NCI-H748 (cell line): ENCODE data around the gene UNG.
"Not testable (repeated sequence)": the region's sequence is repeated elsewhere in the genome, so short reads cannot be mapped to it uniquely, and the experiment has no call there.

Experiments
- DNase-seq: peaks from one replicate; lab custom pipeline; 2025; ENCODE audit not compliant: unreplicated experiment; lab: John Stamatoyannopoulos, UW

Gene UNG

DNA sequence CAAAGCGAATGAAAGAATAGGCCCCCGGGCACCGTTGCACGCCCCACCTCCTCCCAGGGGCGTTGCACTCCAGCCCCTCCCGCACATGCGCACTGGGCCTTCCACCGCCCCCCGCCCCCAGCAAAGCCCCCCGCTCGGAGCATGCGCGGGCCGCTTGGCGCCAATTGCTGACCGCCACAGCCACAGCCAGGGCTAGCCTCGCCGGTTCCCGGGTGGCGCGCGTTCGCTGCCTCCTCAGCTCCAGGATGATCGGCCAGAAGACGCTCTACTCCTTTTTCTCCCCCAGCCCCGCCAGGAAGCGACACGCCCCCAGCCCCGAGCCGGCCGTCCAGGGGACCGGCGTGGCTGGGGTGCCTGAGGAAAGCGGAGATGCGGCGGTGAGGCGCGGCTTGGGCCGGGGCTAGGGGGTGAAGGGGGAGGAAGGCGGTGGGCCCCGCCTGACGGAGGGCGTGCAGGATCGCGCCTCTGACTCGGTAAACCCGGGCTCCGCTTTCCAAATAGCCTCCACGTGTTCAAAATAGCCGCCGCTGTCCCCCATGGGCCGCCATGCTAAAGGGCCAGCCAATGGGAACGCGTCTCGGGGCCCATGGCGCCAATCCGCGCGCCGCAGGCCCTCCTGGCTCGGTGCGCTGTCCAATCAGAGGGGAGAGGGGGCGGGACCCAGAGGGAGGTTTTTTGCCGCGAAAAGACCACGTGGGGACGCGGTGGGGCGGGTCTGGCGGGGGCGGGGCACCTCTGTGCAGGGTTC lies at the start of gene UNG:
Gene UNG, plus strand, starts transcription at position 163 of the 748 bp plus-strand sequence. Its CDS starts 83 bp downstream, at position 246.
- DNase-seq: peak; percentile 97

DNA sequence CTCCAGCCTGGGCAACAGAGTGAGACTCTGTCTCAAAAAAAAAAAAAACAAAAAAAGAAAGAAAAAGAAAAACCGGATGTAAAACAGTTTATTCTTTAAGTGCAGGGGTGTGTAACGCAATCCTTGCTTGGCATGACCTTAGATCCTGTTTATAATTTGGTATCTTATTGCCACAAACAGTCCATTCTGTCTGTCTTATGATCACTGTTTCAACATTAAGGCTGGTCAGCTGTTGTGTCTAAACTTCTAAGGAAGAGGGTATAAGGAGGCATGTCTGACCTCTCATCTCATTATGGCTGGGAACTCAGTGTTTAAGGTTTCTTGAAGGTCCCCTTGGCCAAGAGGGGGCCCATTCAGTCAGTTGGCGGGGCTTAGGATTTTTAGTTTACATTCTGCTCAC lies 48.7 kb upstream of the UNG start:
- DNase-seq: not testable (repeated sequence)

DNA sequence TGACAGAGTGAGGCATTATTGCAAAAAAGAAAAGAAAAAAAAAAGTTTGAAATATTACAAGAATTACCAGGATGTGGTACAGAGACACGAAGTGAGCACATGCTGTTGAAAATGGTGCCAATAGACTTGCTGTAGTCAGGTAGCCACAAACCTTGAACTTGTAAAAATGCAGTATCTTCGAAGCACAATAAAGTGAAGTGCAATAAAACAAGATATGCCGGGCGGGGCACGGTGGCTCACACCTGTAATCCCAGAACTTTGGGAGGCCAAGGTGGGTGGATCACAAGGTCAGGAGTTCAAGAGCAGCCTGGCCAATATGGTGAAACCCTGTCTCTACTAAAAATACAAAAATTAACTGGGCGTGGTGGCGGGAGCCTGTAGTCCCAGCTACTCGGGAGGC lies 47.6 kb upstream of the UNG start:
- DNase-seq: not testable (repeated sequence)

DNA sequence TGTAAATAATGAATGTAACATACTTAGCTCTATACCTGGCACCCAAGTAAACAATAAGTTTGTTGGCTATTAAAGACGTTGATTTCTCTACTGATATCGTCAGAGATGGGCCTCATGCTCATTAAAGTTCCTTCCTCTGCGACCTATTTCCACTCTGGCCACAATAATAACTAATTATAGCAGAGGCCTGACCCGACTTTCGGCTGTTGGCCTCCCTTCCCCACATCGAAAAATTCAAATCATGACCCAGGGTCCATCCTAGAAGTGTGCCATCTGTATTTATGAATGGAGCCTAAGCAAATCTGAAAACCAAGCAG lies 45.3 kb upstream of the UNG start:
- DNase-seq: no peak

DNA sequence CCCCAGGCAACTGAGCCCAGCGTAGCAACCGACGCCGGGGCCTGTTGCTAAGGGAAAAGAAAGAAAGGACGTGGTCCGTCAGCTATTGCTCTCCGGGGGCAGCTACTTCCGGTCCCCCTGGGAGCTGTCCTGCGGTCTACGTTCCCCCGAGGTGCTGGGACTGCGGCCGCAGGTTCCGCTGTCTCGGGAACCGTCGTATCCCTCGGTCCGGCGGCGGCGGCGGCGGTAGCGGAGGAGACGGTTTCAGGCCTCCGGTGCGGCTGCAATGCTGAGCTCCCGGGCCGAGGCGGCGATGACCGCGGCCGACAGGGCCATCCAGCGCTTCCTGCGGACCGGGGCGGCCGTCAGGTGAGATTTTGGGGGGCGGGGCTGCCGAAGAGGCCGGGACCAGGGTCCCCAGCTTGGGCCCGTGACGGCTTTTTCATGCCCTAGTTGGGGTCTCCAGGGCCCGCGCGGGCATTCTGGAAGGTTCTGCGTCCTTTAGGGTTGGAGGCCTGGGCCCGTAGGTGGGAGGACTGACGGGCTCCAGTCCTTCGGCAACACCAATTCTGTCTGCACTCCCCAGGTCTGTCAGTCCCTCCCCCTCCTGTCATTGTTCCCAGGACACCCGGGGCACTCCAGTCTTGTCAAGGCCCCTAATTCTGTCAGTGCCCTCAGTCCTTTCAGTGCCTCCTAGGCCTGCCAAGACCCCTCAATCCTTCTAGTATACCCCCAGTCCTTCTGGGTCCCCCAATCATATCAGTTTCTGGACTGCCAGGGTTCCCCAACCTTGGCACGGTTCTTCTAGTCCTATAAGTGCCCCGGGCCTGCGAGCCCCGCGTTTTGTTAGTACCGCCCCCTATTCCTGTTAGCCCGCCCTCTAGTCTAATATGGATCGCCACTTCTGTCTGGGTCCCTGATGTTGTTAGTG lies 44.7 kb upstream of the UNG start, which contains the start of gene USP30:
Gene USP30, plus strand, starts transcription at position 163 of the 910 bp plus-strand sequence. Its CDS starts 103 bp downstream, at position 266.
- DNase-seq: peak; percentile 91

DNA sequence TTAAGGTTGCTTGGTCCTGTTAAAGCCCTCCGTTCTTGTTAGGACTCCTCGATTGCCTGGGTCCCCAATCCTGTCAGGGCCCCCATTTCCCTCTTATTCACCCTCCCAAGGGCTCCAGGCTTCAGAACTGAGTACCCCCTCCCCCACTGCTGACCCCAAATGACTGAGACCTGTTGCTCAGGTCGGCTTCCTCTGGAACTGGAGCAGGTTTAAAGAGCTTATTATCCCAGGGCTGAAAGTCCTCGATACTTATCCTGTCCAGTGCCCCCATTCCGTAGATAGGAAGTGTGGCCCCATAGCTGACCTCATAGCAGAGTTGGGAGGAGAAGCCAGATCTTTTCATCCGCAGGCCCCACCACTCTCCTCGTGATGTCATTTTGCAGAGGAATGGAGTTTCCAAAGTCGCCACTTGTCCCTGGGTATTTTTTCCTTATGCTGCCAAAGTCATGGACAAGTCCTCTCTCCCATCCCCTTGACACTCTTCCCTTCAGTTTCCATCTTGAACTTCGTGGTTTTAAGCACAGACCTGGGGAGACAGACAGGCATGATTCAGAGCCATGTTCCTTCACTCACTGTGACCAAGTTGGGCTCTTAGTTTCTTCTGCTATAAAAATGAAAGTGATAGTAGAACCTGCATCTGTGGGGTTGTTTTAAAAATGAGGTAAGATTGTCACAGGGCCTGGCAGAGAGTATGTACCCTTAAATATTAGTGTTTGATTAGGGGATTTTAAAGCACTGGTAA lies 43.8 kb upstream of the UNG start:
- no peak for DNase-seq

DNA sequence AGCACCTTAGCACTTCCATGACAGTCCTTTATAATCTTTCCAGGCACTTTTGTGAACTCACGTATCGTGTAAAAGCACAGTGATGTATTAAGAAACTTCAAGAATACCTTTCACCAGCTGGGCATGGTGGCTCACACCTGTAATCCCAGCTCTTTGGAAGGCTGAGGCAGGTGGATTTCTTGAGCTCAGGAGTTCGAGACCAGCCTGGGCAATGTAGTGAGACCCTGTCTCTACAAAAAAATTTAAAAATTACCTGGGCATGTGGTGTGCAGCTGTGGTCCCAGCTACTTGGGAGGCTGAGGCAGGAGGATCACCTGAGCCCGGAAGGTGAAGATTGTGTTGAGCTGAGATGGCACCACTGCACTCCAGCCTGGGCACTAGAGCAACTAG lies 43.3 kb upstream of the UNG start:
- DNase-seq: not testable (repeated sequence)

DNA sequence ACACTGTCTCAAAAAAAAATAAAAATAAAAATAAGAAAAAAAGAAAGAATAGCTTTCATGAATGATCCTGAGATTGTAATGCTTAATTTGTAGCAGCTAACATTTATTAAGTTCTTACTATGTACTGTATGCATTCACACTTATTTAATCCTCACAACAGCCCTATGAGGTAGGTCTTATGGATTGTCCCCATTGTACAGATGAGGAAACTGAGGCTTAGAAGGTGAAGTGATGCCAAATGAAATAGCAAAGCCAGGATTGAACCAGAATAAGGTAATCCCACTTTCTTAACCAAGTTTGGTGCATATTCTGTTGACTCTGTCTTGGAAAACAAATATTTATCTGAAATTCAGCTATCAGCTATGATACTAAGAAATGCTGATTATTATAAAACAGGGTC lies 42.9 kb upstream of the UNG start:
- DNase-seq: no peak

DNA sequence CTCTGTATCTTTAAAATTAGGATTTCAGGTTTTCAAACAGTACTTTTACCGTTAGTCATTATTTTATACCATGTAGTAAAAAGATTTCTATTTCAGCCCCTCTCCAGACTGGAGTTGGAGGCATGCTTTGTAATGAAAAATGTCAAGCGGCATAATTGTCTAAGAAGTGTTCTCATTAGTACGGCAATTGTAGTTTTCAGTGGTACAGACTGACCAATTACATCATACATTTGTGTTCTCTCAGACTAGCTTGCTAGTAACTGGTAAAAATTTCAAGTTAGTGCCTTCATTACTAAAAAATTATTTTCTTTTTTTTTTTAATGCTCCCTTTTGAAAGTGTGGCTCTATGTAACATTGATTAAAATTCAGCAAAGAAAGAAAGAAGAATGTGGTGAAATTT lies 40.5 kb upstream of the UNG start:
- DNase-seq: no peak

DNA sequence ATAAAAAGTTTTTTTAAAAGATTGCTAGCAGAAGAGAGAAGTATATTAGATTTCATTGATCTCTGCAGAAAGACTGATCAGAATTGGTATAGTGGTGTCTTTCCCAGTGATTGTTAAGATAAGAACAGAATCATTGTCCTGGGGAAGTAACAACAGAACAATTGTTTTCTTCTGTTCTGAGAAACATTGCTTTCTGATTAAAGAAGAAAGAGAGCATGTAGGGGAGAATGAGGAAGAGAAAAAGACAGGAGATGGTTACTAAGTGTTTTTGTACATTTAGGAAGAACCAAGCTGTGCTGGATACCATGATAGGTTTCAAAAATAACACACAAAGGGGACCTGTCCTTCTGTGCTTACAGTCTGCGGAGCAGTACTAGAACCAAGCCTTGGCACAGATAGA lies 40.0 kb upstream of the UNG start:
- no peak for DNase-seq

DNA sequence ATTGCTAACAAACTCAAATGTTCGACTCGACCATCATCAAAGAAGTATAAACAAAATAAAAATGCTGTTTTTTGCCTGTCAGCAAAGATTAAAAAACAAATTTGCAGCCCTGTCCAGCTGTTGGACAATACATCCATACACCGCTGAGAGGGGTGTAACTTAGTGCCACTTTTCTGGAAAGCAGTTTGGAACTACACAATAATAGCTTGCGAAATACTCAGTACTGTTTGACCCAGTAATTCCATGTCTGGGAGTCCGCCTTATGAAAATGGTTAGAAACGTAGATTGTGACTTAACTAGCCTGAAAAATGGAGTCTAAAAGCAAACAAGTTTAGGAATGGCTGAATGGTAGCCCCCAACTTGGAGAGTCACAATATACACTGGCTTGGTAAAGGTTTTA lies 38.6 kb upstream of the UNG start:
- no peak for DNase-seq

DNA sequence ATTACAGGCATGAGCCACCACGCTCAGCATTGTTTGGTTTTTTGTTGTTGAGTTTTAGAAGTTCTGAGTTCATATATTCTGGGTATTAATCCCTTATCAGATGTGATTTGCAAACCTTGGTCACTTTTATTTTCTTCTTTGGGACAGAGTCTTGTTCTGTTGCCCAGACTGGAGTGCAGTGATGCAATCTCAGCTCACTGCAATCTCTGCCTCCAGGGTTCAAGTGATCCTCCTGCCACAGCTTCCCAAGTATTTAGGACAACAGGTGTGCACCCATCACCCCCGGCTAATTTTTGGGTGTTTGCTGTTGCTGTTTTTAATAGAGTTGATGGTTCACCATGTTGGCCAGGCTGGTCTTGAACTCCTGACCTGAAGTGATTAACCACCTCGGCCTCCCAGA lies 33.3 kb upstream of the UNG start:
- no peak for DNase-seq

DNA sequence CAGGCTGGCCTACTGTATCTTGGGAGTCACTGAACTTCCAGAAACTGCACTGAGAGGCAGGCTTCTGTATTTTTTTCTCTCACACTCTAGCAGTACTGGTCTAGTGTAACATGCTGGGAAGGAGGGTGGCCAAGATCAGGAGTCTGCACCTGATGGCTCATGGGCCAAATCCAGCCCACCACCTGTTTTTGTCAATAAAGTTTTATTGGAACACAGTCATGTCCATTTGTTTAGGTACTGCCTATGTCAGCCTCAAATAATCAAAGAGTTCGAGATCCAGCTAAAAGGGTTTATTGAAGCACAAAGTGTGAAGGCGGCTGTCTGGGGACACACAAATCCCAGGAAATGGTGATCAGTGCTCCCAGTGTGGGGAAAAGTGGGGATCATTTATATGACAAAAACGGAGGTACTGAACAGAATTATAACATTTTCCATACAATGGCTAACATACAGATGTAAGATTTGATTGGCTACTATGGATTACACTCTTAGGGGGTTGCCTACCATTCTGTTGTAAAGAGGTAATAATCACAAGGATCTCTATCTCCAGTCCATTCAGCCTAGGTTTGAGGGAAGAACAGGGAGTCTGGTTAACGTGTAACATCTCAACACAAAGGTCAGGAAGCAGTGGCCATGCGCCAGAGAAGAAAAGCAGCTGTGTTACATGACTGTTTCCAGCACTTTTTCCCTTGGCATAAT lies 32.1 kb upstream of the UNG start:
- no peak for DNase-seq

DNA sequence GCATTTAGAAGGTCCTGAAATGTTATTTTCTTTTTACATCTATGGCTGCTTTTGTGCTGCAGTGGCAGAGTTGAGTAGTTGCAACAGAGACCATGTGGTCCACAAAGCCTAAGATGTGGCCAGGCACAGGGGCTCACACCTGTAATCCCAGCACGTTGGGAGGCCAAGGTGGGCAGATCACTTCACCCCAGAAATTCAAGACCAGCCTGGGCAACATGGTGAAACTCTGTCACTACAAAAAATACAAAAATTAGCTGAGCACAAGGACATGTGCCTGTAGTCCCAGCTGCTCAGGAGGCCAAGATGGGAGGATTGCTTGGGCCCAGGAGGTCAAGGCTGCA lies 31.6 kb upstream of the UNG start:
- no peak for DNase-seq

DNA sequence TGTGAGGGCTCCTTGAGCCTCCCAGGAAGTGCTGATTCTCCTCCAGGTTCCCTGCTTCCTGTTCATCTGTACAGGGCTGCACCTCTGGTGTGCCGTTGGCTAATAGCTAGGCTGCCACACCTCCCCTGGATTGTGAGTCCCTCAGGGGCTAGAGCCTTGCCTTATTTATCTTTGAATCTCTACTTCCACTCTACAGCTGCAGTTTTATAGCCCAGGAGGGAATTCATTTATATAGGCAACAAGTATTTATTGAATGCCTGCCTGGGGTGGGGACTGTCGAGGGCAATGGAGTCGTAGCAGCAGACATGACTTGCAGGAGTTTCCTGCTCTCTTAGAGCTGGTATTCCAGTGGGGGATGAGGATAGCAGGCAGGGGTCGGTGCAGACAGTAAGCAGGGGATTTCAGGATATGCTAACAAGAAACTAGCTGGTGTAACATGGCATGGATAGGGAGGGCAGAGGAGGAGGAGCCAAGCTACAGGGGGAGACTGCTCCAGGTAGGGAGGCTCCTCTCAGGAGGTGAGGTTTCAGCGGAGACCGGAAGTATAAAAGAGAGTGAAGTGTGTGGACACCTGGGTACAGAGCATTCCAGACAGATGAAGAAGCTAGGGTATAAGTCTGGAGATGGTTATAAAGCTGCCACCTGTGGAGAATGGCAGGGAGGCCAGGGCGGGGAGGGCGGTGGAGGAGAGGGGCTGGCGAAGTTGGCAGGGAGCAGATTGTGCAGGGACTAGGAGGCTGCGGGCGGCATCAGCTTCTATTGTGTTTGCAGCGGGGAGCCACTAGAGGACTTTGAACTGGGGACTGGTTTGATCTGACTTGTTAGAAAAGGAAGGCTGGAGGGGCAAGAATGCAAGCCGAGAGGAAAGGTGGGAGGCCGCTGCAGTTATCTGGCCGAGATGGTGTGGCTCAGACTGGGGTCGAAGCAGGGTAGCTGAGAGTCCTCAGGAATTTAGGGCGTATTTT lies 27.8 kb upstream of the UNG start:
- no peak for DNase-seq

DNA sequence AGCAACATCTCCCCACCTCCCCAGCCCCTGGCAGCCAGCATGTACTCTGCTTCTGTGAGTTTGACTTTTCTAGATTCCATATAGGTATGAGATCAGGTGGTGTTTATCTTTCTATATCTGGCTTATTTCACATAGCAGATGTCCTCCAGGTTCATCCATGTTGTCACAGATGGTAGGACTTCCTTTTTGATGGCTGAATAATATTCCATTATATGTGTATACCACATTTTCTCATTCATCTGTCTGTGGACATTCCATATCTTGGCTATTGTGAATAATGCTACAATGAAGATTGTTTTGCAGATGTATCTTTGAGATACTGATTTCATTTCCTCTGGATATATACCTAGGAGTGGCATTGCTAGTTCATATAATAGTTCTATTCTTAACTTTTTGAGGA lies 22.5 kb upstream of the UNG start:
- DNase-seq: no peak

DNA sequence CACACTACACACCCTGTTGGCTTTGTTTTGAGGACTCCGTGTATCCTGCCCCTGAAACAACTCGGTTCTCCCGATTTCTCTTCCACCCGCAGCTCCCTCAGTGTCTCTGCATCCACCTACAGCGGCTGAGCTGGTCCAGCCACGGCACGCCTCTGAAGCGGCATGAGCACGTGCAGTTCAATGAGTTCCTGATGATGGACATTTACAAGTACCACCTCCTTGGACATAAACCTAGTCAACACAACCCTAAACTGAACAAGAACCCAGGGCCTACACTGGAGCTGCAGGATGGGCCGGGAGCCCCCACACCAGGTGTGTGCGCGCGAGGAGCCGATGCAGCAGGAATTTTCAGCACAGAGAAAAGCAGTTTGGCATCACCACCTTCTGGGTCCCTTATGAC lies 14.6 kb upstream of the UNG start:
- DNase-seq: no peak

DNA sequence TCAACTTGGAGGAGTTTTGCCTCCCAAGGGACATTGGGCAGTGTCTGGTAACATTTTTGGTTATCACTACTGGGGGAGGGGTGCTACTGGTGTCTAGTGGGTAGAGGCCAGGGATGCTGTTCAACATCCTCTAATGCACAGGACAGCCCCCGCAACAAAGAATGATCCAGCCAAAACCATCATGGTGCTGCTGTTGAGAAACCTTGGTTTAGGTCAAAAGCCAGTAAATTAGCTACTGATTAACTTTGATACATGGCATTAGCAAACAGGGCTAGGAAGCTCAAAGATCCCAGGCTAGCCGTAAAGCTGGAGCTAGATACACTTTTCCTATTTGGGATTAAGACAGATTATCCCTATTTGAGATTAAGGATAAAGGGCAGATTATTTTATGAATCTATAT lies 13.0 kb upstream of the UNG start:
- DNase-seq: no peak

DNA sequence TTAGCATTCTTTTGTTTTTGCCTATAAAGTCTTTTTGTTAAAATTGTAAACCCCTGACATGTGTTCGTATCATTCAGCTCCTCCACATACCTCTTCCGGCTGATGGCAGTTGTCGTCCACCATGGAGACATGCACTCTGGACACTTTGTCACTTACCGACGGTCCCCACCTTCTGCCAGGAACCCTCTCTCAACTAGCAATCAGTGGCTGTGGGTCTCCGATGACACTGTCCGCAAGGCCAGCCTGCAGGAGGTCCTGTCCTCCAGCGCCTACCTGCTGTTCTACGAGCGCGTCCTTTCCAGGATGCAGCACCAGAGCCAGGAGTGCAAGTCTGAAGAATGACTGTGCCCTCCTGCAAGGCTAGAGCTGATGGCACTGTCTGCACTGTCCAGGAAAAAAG lies 11.8 kb upstream of the UNG start:
- DNase-seq: no peak

DNA sequence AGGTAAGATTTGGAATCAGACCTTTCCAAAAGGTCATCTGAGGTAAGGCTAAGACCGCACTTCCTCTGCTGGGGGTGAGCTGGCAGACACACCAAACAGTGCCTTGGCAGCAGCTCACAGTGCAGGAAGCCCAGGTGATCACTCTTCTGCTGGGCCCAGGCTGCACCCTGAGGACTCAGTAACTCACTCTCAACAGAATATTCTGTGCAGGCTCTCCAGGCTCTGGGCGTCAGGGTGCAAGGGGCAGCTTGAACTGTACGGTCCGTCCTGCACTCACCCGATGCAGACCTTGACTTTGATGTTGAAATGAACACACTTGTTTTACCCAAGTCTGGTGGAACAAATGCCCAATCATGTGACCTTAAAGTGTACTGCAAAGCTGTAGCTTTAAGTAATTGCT lies 10.1 kb upstream of the UNG start:
- no peak for DNase-seq
